GM12878 (cell line): Measurements from ENCODE around the gene VTI1A. TPM values are rescaled to one million over a fixed set of nuclear protein-coding genes. Genes with fewer than 3 reads are reported as not detected.

Experiments used
- ATAC-seq: fragments of 200-7000 bp; cut with Tn5 transposase; 3 replicates; pipeline ENCODE4 v1.9.1; 2020; ENCODE audit warnings: mild to moderate bottlenecking, moderate library complexity
- BruUV-seq: library from RNA; stranded (reverse); fragments of 400-500 nt; replicated peaks from 2 replicates; lab custom pipeline; 2021; lab: Mats Ljungman, UMichigan
- CTCF ChIA-PET: fragments of 300-600 bp; sonication (Branson Sonifier 250); formaldehyde crosslinking; extraction: SDS; loops from one replicate; lab custom pipeline; 2021; ENCODE audit warnings: inconsistent platforms; lab: Yijun Ruan, JAX
- POLR2A ChIA-PET: fragments of 350-600 bp; formaldehyde crosslinking; extraction: SDS; loops from one replicate; lab custom pipeline; 2021; ENCODE audit warnings: inconsistent platforms; lab: Charles Lee
- RAD21 ChIA-PET: fragments of 300-600 bp; sonication (Branson Sonifier 250); formaldehyde crosslinking; loops from one replicate; lab custom pipeline; 2023; ENCODE audit warnings: antibody characterized with exemption; ENCODE audit not compliant: unreplicated experiment; lab: Charles Lee
- SMC1A ChIA-PET: fragments of 300-600 bp; sonication (Branson Sonifier 250); formaldehyde crosslinking; loops from one replicate; lab custom pipeline; 2023; ENCODE audit not compliant: unreplicated experiment, uncharacterized antibody; lab: Charles Lee
- DNase-seq: peaks from one replicate; pipeline ENCODE4 v3.0.0-alpha.2; 2011; ENCODE audit warnings: low read depth, low spot score
- FAIRE-seq: peaks from 3 replicates; lab custom pipeline; 2011; peaks lifted over from hg19 to GRCh38; lab: Jason Lieb, UNC
- H2AFZ ChIP-seq: 2 replicates; pipeline ENCODE4 v1.6.0; 2011; ENCODE audit warnings: low read depth, low read length, control low read depth; ENCODE audit not compliant: control insufficient read depth
- H3K27ac ChIP-seq: 2 replicates; pipeline ENCODE4 v1.5.1; 2011; ENCODE audit warnings: control low read depth; ENCODE audit not compliant: control insufficient read depth, insufficient read depth
- H3K27me3 ChIP-seq, 2 experiments: replicated peaks in 1 of 2; 2 replicates each; pipeline versions ENCODE4 v1.6.0 to v1.6.1; 2011; ENCODE audit warnings: low read length in 1 of 2; ENCODE audit not compliant: control insufficient read depth in 2 of 2, insufficient read depth in 2 of 2
- H3K36me3 ChIP-seq, 2 experiments: 2 replicates each; pipeline ENCODE4 v1.5.1; 2011; ENCODE audit warnings: low read length in 1 of 2; ENCODE audit not compliant: control insufficient read depth in 2 of 2, insufficient read depth in 2 of 2
- H3K4me1 ChIP-seq: 2 replicates; pipeline ENCODE4 v1.6.1; 2011; ENCODE audit warnings: mild to moderate bottlenecking, low read length, moderate library complexity, mixed read lengths; ENCODE audit not compliant: control insufficient read depth, insufficient read depth
- H3K4me2 ChIP-seq: 2 replicates; pipeline ENCODE4 v1.6.0; 2011; ENCODE audit warnings: control low read depth; ENCODE audit not compliant: control insufficient read depth, insufficient read depth
- H3K4me3 ChIP-seq: fragments of 200-600 bp; sonication (generic); 2 replicates; pipeline ENCODE4 v1.5.1; 2016
- H3K79me2 ChIP-seq: 2 replicates; pipeline ENCODE4 v1.6.0; 2011; ENCODE audit warnings: low read length; ENCODE audit not compliant: control insufficient read depth, insufficient read depth
- H3K9ac ChIP-seq: 2 replicates; pipeline ENCODE4 v1.8.0; 2011; ENCODE audit warnings: low read length, control low read depth, mixed read lengths; ENCODE audit not compliant: control insufficient read depth, insufficient read depth
- H3K9me3 ChIP-seq: replicated peaks from 3 replicates; pipeline ENCODE4 v1.5.1; 2011; ENCODE audit warnings: mild to moderate bottlenecking, low read length; ENCODE audit not compliant: control insufficient read depth, insufficient read depth
- H4K20me1 ChIP-seq: 2 replicates; pipeline ENCODE4 v1.6.0; 2011; ENCODE audit not compliant: control insufficient read depth, insufficient read depth
- BCL11A ChIP-seq: IDR thresholded peaks from 2 replicates; pipeline ENCODE4 v1.6.1; 2011; ENCODE audit warnings: low read depth, low read length
- BRCA1 ChIP-seq: IDR thresholded peaks from 2 replicates; pipeline ENCODE4 v1.6.1; 2011; ENCODE audit warnings: low read depth, low read length, improper control_type of control experiment
- CEBPB ChIP-seq, 2 experiments: fragments of 150-350 bp in 1 of 2; IDR thresholded peaks; 2 replicates each; pipeline ENCODE4 v1.6.1; 2012 to 2014; ENCODE audit warnings: low read depth in 2 of 2, low read length in 2 of 2, borderline replicate concordance in 1 of 2, inconsistent platforms in 1 of 2
- ESRRA ChIP-seq: IDR thresholded peaks from 2 replicates; pipeline ENCODE4 v1.6.1; 2012; ENCODE audit warnings: mild to moderate bottlenecking, low read length, improper control_type of control experiment
- HDGF ChIP-seq: fragments of 450-650 bp; IDR thresholded peaks from 2 replicates; pipeline ENCODE4 v1.6.1; 2016; ENCODE audit warnings: antibody characterized with exemption
- IKZF1 ChIP-seq: fragments of 450-650 bp; conservative IDR thresholded peaks from 2 replicates; pipeline ENCODE4 v1.6.1; 2017; ENCODE audit warnings: antibody characterized with exemption, mild to moderate bottlenecking
- KLF5 ChIP-seq: fragments of 450-650 bp; IDR thresholded peaks from 2 replicates; pipeline ENCODE4 v1.6.1; 2014; ENCODE audit warnings: mild to moderate bottlenecking; ENCODE audit not compliant: partially characterized antibody
- MTA3 ChIP-seq: IDR thresholded peaks from 2 replicates; pipeline ENCODE4 v1.6.1; 2012; ENCODE audit warnings: low read length, inconsistent platforms, borderline replicate concordance
- MYB ChIP-seq: fragments of 150-350 bp; IDR thresholded peaks from 2 replicates; pipeline ENCODE4 v1.6.1; 2014; ENCODE audit warnings: mild to moderate bottlenecking, low read depth, low read length, borderline replicate concordance
- MYC ChIP-seq: IDR thresholded peaks from 2 replicates; pipeline ENCODE4 v1.6.1; 2011; ENCODE audit warnings: mild to moderate bottlenecking, low read length, moderate library complexity, inconsistent platforms; ENCODE audit not compliant: insufficient read depth, insufficient replicate concordance, insufficient read length, severe bottlenecking
- NR2C1 ChIP-seq: fragments of 450-650 bp; IDR thresholded peaks from 2 replicates; pipeline ENCODE4 v1.6.1; 2017; ENCODE audit warnings: antibody characterized with exemption, mild to moderate bottlenecking, moderate library complexity
- PAX5 ChIP-seq: IDR thresholded peaks from 2 replicates; pipeline ENCODE4 v1.6.1; 2011; ENCODE audit warnings: low read depth, low read length, borderline replicate concordance
- PML ChIP-seq: IDR thresholded peaks from 2 replicates; pipeline ENCODE4 v1.6.1; 2012; ENCODE audit warnings: low read length, inconsistent platforms
- RUNX3 ChIP-seq: IDR thresholded peaks from 2 replicates; pipeline ENCODE4 v1.6.1; 2012; ENCODE audit warnings: low read length, inconsistent platforms
- SIX5 ChIP-seq: IDR thresholded peaks from 2 replicates; pipeline ENCODE4 v1.6.1; 2011; ENCODE audit warnings: mild to moderate bottlenecking, low read depth, low read length, moderate library complexity; ENCODE audit not compliant: severe bottlenecking
- ZNF274 ChIP-seq: IDR thresholded peaks from one replicate; pipeline ENCODE4 v1.8.0; 2011; ENCODE audit not compliant: insufficient read length, insufficient read depth
- WGBS: methylation state at CpG from one replicate; pipeline ENCODE4 v1.1.6; 2016; ENCODE audit warnings: low lambda C conversion rate; ENCODE audit not compliant: insufficient replicate concordance, insufficient coverage; ENCODE audit errors: missing lambda C conversion rate; 5-methylcytosine and 5-hydroxymethylcytosine counted together
- in situ Hi-C: fragments of 300-500 bp; cut with MboI; formaldehyde crosslinking; loops from 9 replicates; pipeline ENCODE4 v1.14.3; 2018; ENCODE audit warnings: mixed read lengths
- intact Hi-C: fragments of 100-400 bp; cut with micrococcal nuclease; formaldehyde crosslinking; loops from one replicate; pipeline ENCODE4 v1.14.2; 2022; ENCODE audit not compliant: unreplicated experiment
- polyA plus RNA-seq, 11 experiments: library from polyadenylated mRNA; depleted of rRNA in 4 of 11; unstranded in 6 of 11; stranded (reverse) in 5 of 11; fragments of >200 nt; fragmentation: Nextera tagmentation in 4 of 11; fragmentation: Illumina TruSeq in 1 of 11; extraction: Ambion mirVana in 4 of 11; extraction: Trizol in 1 of 11; gene quantifications; 1 replicate in 1 of 11; 2 replicates in 10 of 11; pipeline versions ENCODE4 v1.2.1 to v1.2.3, GENCODE V29; 2011 to 2016; ENCODE audit warnings: inconsistent platforms in 2 of 11, missing spikeins in 2 of 11, low read depth in 1 of 11
- total RNA-seq, 4 experiments: library from RNA; depleted of rRNA in 3 of 4; stranded (reverse); fragments of >200 nt in 3 of 4; fragmentation: Illumina TruSeq in 1 of 4; extraction: Trizol in 1 of 4; gene quantifications; 2 replicates each; pipeline versions ENCODE4 v1.2.1 to v1.2.3, GENCODE V29; 2013 to 2021
- TF ChIP-seq, protein P1 (sequence below): fragments of 450-650 bp; IDR thresholded peaks from 2 replicates; pipeline ENCODE4 v1.6.1; 2016; ENCODE audit warnings: mild to moderate bottlenecking, moderate library complexity, borderline replicate concordance
- TF ChIP-seq, protein P2 (sequence below): fragments of 450-650 bp; IDR thresholded peaks from 2 replicates; pipeline ENCODE4 v1.6.1; 2017; ENCODE audit warnings: low read depth, mild to moderate bottlenecking, moderate library complexity
- TF ChIP-seq, protein P3 (sequence below): fragments of 450-650 bp; IDR thresholded peaks from 2 replicates; pipeline ENCODE4 v1.6.1; 2018; ENCODE audit warnings: mild to moderate bottlenecking, low read depth, moderate library complexity; ENCODE audit not compliant: partially characterized antibody

Gene VTI1A
- total and polyA plus RNA-seq, 10 of the 15 experiments (the other 5 are each of a cell fraction or from before 2014, with no cell fraction given) = 12.4 to 43.2 (median 27.5) TPM

DNA sequence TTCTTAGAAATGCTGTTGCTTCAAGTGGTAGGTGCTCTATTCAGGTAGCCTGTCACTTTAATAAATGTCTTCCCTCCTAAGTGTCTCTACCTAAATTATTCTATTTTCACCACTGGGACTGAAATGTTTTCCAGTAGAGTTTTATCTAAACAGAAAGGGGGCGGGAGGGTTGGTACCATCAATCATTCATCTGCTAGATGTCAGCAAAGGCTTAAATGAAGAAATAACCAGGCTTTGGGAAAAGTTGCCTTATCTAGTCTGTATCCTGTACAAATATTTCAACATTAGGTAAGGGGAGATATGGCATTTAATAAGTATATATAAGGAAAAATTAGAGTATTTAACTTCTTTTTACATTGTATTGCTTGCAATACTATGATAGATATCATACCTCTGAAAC is 51.8 kb downstream of the VTI1A start:
- in situ Hi-C loops = no loop called here
- H3K36me3 ChIP-seq = no peaks in the 10 kb centered on the region
- RAD21 ChIA-PET = no interaction called here
- POLR2A ChIA-PET = no interaction called here
- WGBS = 95% methylated on average over 1 of the region's 1 CpG
- FAIRE-seq (no peak), ATAC-seq (no peak), DNase-seq (no peak)
- no peak overlapping the region for H3K9ac ChIP-seq
- SMC1A ChIA-PET = no interaction called here
- no peaks in the 10 kb centered on the region for H4K20me1 ChIP-seq
- no TSS peak for BruUV-seq
- H3K4me3 ChIP-seq = no peak overlapping the region
- no peaks in the 10 kb centered on the region for H3K9me3 ChIP-seq
- H2AFZ ChIP-seq = no peak overlapping the region
- intact Hi-C loops = no loop called here
- no peaks in the 10 kb centered on the region for H3K27me3 ChIP-seq
- H3K4me2 ChIP-seq = no peak overlapping the region
- CTCF ChIA-PET = no interaction called here
- no peaks in the 10 kb centered on the region for H3K4me1 ChIP-seq
- no peaks in the 10 kb centered on the region for H3K79me2 ChIP-seq
- H3K27ac ChIP-seq = no peak overlapping the region
- TF ChIP-seq PML (no peak), BCL11A (no peak), MTA3 (no peak), KLF5 (no peak), ZNF274 (no peak), IKZF1 (no peak), ESRRA (no peak), SIX5 (no peak), PAX5 (no peak), RUNX3 (no peak), CEBPB (IDR thresholded peaks at IDR 0.05; ENCODE audit: borderline replicate concordance in 1 of 2, low read depth in 2 of 2, low read length in 2 of 2) (no peak), MYB (no peak), HDGF (no peak), NR2C1 (no peak), MYC (no peak), BRCA1 (no peak)
- TF ChIP-seq, protein P1, sequence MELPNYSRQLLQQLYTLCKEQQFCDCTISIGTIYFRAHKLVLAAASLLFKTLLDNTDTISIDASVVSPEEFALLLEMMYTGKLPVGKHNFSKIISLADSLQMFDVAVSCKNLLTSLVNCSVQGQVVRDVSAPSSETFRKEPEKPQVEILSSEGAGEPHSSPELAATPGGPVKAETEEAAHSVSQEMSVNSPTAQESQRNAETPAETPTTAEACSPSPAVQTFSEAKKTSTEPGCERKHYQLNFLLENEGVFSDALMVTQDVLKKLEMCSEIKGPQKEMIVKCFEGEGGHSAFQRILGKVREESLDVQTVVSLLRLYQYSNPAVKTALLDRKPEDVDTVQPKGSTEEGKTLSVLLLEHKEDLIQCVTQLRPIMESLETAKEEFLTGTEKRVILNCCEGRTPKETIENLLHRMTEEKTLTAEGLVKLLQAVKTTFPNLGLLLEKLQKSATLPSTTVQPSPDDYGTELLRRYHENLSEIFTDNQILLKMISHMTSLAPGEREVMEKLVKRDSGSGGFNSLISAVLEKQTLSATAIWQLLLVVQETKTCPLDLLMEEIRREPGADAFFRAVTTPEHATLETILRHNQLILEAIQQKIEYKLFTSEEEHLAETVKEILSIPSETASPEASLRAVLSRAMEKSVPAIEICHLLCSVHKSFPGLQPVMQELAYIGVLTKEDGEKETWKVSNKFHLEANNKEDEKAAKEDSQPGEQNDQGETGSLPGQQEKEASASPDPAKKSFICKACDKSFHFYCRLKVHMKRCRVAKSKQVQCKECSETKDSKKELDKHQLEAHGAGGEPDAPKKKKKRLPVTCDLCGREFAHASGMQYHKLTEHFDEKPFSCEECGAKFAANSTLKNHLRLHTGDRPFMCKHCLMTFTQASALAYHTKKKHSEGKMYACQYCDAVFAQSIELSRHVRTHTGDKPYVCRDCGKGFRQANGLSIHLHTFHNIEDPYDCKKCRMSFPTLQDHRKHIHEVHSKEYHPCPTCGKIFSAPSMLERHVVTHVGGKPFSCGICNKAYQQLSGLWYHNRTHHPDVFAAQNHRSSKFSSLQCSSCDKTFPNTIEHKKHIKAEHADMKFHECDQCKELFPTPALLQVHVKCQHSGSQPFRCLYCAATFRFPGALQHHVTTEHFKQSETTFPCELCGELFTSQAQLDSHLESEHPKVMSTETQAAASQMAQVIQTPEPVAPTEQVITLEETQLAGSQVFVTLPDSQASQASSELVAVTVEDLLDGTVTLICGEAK = no peak
- TF ChIP-seq, protein P2, sequence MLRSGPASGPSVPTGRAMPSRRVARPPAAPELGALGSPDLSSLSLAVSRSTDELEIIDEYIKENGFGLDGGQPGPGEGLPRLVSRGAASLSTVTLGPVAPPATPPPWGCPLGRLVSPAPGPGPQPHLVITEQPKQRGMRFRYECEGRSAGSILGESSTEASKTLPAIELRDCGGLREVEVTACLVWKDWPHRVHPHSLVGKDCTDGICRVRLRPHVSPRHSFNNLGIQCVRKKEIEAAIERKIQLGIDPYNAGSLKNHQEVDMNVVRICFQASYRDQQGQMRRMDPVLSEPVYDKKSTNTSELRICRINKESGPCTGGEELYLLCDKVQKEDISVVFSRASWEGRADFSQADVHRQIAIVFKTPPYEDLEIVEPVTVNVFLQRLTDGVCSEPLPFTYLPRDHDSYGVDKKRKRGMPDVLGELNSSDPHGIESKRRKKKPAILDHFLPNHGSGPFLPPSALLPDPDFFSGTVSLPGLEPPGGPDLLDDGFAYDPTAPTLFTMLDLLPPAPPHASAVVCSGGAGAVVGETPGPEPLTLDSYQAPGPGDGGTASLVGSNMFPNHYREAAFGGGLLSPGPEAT = no peak
- TF ChIP-seq, protein P3, sequence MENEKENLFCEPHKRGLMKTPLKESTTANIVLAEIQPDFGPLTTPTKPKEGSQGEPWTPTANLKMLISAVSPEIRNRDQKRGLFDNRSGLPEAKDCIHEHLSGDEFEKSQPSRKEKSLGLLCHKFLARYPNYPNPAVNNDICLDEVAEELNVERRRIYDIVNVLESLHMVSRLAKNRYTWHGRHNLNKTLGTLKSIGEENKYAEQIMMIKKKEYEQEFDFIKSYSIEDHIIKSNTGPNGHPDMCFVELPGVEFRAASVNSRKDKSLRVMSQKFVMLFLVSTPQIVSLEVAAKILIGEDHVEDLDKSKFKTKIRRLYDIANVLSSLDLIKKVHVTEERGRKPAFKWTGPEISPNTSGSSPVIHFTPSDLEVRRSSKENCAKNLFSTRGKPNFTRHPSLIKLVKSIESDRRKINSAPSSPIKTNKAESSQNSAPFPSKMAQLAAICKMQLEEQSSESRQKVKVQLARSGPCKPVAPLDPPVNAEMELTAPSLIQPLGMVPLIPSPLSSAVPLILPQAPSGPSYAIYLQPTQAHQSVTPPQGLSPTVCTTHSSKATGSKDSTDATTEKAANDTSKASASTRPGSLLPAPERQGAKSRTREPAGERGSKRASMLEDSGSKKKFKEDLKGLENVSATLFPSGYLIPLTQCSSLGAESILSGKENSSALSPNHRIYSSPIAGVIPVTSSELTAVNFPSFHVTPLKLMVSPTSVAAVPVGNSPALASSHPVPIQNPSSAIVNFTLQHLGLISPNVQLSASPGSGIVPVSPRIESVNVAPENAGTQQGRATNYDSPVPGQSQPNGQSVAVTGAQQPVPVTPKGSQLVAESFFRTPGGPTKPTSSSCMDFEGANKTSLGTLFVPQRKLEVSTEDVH = no peak
